ENCODE data around the gene CHI3L1. TPM values are rescaled to one million over a fixed set of nuclear protein-coding genes. Genes with fewer than 3 reads are reported as not detected.

The CHI3L1 gene
- total and polyA plus RNA-seq, 10 of the 15 experiments (the other 5 are each of a cell fraction or from before 2014, with no cell fraction given), result 0.10 to 1.7 (median 0.39) TPM

- in situ Hi-C loops (cut with MboI) (no loop called here), intact Hi-C loops (cut with micrococcal nuclease; ENCODE audit: unreplicated experiment) (no loop called here)
- DNase-seq (ENCODE audit: low read depth, low spot score) (no peak), FAIRE-seq (no peak), ATAC-seq (no peak)
- H3K36me3 ChIP-seq (ENCODE audit: control insufficient read depth in 2 of 2, insufficient read depth in 2 of 2, low read length in 1 of 2), result no peaks in the 10 kb centered on the region
- H3K4me3 ChIP-seq, result no peak overlapping the region
- ChIA-PET CTCF (interaction anchor here (1.1 to 1.2 kb wide), 2 partner anchors 109 to 119 kb away, joined by 3 read pairs; no protein-coding TSS in a partner anchor), SMC1A (ENCODE audit: uncharacterized antibody, unreplicated experiment) (interaction anchor here (0.9 kb wide), 1 partner anchor 15 kb away, joined by 3 read pairs; no protein-coding TSS in a partner anchor), RAD21 (ENCODE audit: unreplicated experiment) (no interaction called here), POLR2A (no interaction called here)
- H3K4me2 ChIP-seq (ENCODE audit: control insufficient read depth, insufficient read depth), result no peak overlapping the region
- WGBS (ENCODE audit: insufficient coverage, insufficient replicate concordance, low lambda C conversion rate, missing lambda C conversion rate), result 0% methylated on average over 1 of the region's 1 CpG
- H3K4me1 ChIP-seq (ENCODE audit: control insufficient read depth, insufficient read depth, low read length), result no peaks in the 10 kb centered on the region
- no peak overlapping the region for H3K9ac ChIP-seq (ENCODE audit: control insufficient read depth, insufficient read depth, low read length)
- H2AFZ ChIP-seq (ENCODE audit: control insufficient read depth, low read depth, low read length), result no peak overlapping the region
- TF ChIP-seq EZH2 (IDR thresholded peaks at IDR 0.05; ENCODE audit: borderline replicate concordance, control insufficient read depth, low read depth, low read length) (no peak), TCF12 (IDR thresholded peaks at IDR 0.05; ENCODE audit: low read depth, low read length) (no peak), USF2 (IDR thresholded peaks at IDR 0.05; ENCODE audit: borderline replicate concordance, low read depth, low read length) (no peak), SREBF2 (IDR thresholded peaks at IDR 0.05; ENCODE audit: low read length) (no peak), ZBTB40 (IDR thresholded peaks at IDR 0.05; ENCODE audit: borderline replicate concordance) (no peak), SPI1 (IDR thresholded peaks at IDR 0.05; ENCODE audit: borderline replicate concordance, insufficient read depth, low read depth, low read length) (no peak), NFIC (IDR thresholded peaks at IDR 0.05; ENCODE audit: low read depth, low read length) (no peak), CEBPZ (IDR thresholded peaks at IDR 0.05; ENCODE audit: low read depth, low read length) (no peak)
- no TSS peak for BruUV-seq (replicated peaks)
- H3K79me2 ChIP-seq (ENCODE audit: control insufficient read depth, insufficient read depth, low read length), result no peaks in the 10 kb centered on the region
- no peak overlapping the region for H3K27ac ChIP-seq (ENCODE audit: control insufficient read depth, insufficient read depth)
- H3K9me3 ChIP-seq (replicated peaks; ENCODE audit: control insufficient read depth, insufficient read depth, low read length), result no peaks in the 10 kb centered on the region
- H3K27me3 ChIP-seq (replicated peaks in 1 of 2; ENCODE audit: control insufficient read depth in 2 of 2, insufficient read depth in 2 of 2, low read length in 1 of 2), result peaks cover 0 to 6% of the 10 kb centered on the region in 2 experiments; a peak in 3 of 4 replicates
- H4K20me1 ChIP-seq (ENCODE audit: control insufficient read depth, insufficient read depth), result no peaks in the 10 kb centered on the region
Observed at GRCh38 chr1:203158423-203158822, 28.1 kb downstream of the CHI3L1 start.

Measured in GM12878 (cell line).